Esophagus muscularis mucosa (tissue), 4 donors: ENCODE results near the gene SETBP1.

ENCODE experiments used
- CTCF ChIP-seq, 3 experiments: fragments of 200-600 bp in 2 of 3; fragments of 450-650 bp in 1 of 3; sonication (generic) in 2 of 3; IDR thresholded peaks; one replicate each; pipeline ENCODE4 v1.5.1; 2017 to 2019; ENCODE audit warnings: antibody characterized with exemption in 3 of 3, mild to moderate bottlenecking in 2 of 3, moderate library complexity in 1 of 3
- EP300 ChIP-seq: sonication (generic); formaldehyde crosslinking; IDR thresholded peaks from one replicate; pipeline ENCODE4 v1.6.1; 2017; ENCODE audit warnings: antibody characterized with exemption
- POLR2A ChIP-seq: fragments of 450-650 bp; IDR thresholded peaks from one replicate; pipeline ENCODE4 v1.6.1; 2017; ENCODE audit warnings: antibody characterized with exemption, moderate library complexity, mild to moderate bottlenecking, low read depth
- POLR2AphosphoS5 ChIP-seq, 2 donors: sonication (generic); formaldehyde crosslinking; IDR thresholded peaks; one replicate each; pipeline ENCODE4 v1.6.1; 2017; ENCODE audit warnings: antibody characterized with exemption in 2 of 2

- TF ChIP-seq CTCF (IDR thresholded peaks at IDR 0.05) (no peak), POLR2A (no peak), POLR2AphosphoS5 (IDR thresholded peaks at IDR 0.05) (no peak), EP300 (no peak)
Observed at GRCh38 chr18:44714376-44714775, 33.7 kb downstream of the SETBP1 start.
